Sigmoid colon (tissue), 4 donors: ENCODE data around the gene ZNHIT6.

Source experiments
- CTCF ChIP-seq, 4 experiments: fragments of 450-650 bp in 3 of 4; fragments of 200-600 bp in 1 of 4; IDR thresholded peaks; one replicate each; pipeline ENCODE4 v1.5.1; 2016 to 2019; ENCODE audit warnings: antibody characterized with exemption in 4 of 4, mild to moderate bottlenecking in 3 of 4, moderate library complexity in 2 of 4
- EP300 ChIP-seq, 4 donors: sonication (generic); formaldehyde crosslinking; IDR thresholded peaks; one replicate each; pipeline ENCODE4 v1.6.1; 2017; ENCODE audit warnings: antibody characterized with exemption in 4 of 4
- POLR2A ChIP-seq, 2 donors: fragments of 450-650 bp; IDR thresholded peaks; one replicate each; pipeline ENCODE4 v1.6.1; 2016; ENCODE audit warnings: antibody characterized with exemption in 2 of 2, mild to moderate bottlenecking in 2 of 2, moderate library complexity in 2 of 2
- POLR2AphosphoS5 ChIP-seq, 4 donors: sonication (generic); formaldehyde crosslinking; IDR thresholded peaks; one replicate each; pipeline ENCODE4 v1.6.1; 2017; ENCODE audit warnings: antibody characterized with exemption in 4 of 4

GRCh38 chr1:85665932-85666331 is 42.3 kb downstream of the ZNHIT6 start:
- TF ChIP-seq CTCF (IDR thresholded peaks at IDR 0.05): no peak
- no peak for TF ChIP-seq EP300 (IDR thresholded peaks at IDR 0.05)
- no peak for TF ChIP-seq POLR2A (IDR thresholded peaks at IDR 0.05)
- no peak for TF ChIP-seq POLR2AphosphoS5 (IDR thresholded peaks at IDR 0.05)
